ENCODE measurements around the gene WNT16.
"Not testable (repeated sequence)": the region's sequence is repeated elsewhere in the genome, so short reads cannot be mapped to it uniquely, and the experiment has no call there.

WNT16 gene

GRCh38 chr7:121307021-121307574 is 21.7 kb upstream of the WNT16 start:
- DNase-seq, result no peak

GRCh38 chr7:121313220-121313792 is 15.5 kb upstream of the WNT16 start:
- DNase-seq, result no peak

GRCh38 chr7:121313793-121314676 is 14.8 kb upstream of the WNT16 start:
- DNase-seq, result peak; percentile 6

- not testable (repeated sequence) for DNase-seq
These were observed 13.6 kb upstream of the WNT16 start for GRCh38 chr7:121315170-121315569.

- no peak for DNase-seq
These were observed 6.3 kb upstream of the WNT16 start for GRCh38 chr7:121322460-121322859.

- no peak for DNase-seq
These were observed 5.1 kb upstream of the WNT16 start for GRCh38 chr7:121323515-121324302.

- DNase-seq, result no peak
These were observed 1.1 kb upstream of the WNT16 start for GRCh38 chr7:121327671-121328070.

- peak; percentile 12 for DNase-seq
These were observed 622 bp downstream of the WNT16 start for GRCh38 chr7:121329191-121330052.

GRCh38 chr7:121330053-121330833 is 1.4 kb downstream of the WNT16 start:
- no peak for DNase-seq

- no peak for DNase-seq
These were observed 2.2 kb downstream of the WNT16 start for GRCh38 chr7:121331048-121331447.

GRCh38 chr7:121331574-121331973 is 2.8 kb downstream of the WNT16 start:
- DNase-seq, result no peak

GRCh38 chr7:121334376-121334775 is 5.6 kb downstream of the WNT16 start:
- DNase-seq, result no peak

GRCh38 chr7:121334875-121335648 is 6.3 kb downstream of the WNT16 start:
- no peak for DNase-seq

GRCh38 chr7:121336579-121336978 is 7.8 kb downstream of the WNT16 start:
- no peak for DNase-seq

GRCh38 chr7:121337398-121337797 is 8.6 kb downstream of the WNT16 start:
- no peak for DNase-seq

- no peak for DNase-seq
These were observed 10.3 kb downstream of the WNT16 start for GRCh38 chr7:121339082-121339481.

GRCh38 chr7:121341933-121342332 is 13.1 kb downstream of the WNT16 start:
- no peak for DNase-seq

- DNase-seq, result no peak
These were observed 13.8 kb downstream of the WNT16 start for GRCh38 chr7:121342631-121343030.

GRCh38 chr7:121343302-121343701 is 14.5 kb downstream of the WNT16 start:
- DNase-seq, result no peak

- DNase-seq, result no peak
These were observed 15.3 kb downstream of the WNT16 start for GRCh38 chr7:121344093-121344492.

- no peak for DNase-seq
These were observed 15.7 kb downstream of the WNT16 start for GRCh38 chr7:121344497-121344896.

All from hematopoietic multipotent progenitor cell treated with erythropoietin and hydrocortisone succinate and interleukin-3 and kit ligand, for 8 days (in vitro differentiated cells).